ENCODE results near the gene DSCAM.

Gene DSCAM

GRCh38 chr21:40553781-40554180 is 293.2 kb downstream of the DSCAM start:
- DNase-seq (ENCODE audit: low spot score): no peak

- DNase-seq (ENCODE audit: low spot score): no peak
Observed at GRCh38 chr21:40547906-40548513, 298.9 kb downstream of the DSCAM start.

GRCh38 chr21:40546647-40547046 is 300.3 kb downstream of the DSCAM start:
- no peak for DNase-seq (ENCODE audit: low spot score)

GRCh38 chr21:40540216-40540615 is 306.7 kb downstream of the DSCAM start:
- DNase-seq (ENCODE audit: low spot score): no peak

- no peak for DNase-seq (ENCODE audit: low spot score)
Observed at GRCh38 chr21:40534886-40535285, 312.1 kb downstream of the DSCAM start.

- no peak for DNase-seq (ENCODE audit: low spot score)
Observed at GRCh38 chr21:40531431-40532110, 315.4 kb downstream of the DSCAM start.

GRCh38 chr21:40531016-40531415 is 315.9 kb downstream of the DSCAM start:
- no peak for DNase-seq (ENCODE audit: low spot score)

GRCh38 chr21:40517646-40518045 is 329.3 kb downstream of the DSCAM start:
- DNase-seq (ENCODE audit: low spot score): no peak

GRCh38 chr21:40516335-40516734 is 330.6 kb downstream of the DSCAM start:
- DNase-seq (ENCODE audit: low spot score): no peak

GRCh38 chr21:40512590-40512989 is 334.4 kb downstream of the DSCAM start:
- peak; percentile 11 for DNase-seq (ENCODE audit: low spot score)

GRCh38 chr21:40507978-40508377 is 339.0 kb downstream of the DSCAM start:
- no peak for DNase-seq (ENCODE audit: low spot score)

- no peak for DNase-seq (ENCODE audit: low spot score)
Observed at GRCh38 chr21:40505681-40506080, 341.3 kb downstream of the DSCAM start.

GRCh38 chr21:40505244-40505643 is 341.7 kb downstream of the DSCAM start:
- DNase-seq (ENCODE audit: low spot score): no peak

- DNase-seq (ENCODE audit: low spot score): no peak
Observed at GRCh38 chr21:40504825-40505224, 342.1 kb downstream of the DSCAM start.

- DNase-seq (ENCODE audit: low spot score): no peak
Observed at GRCh38 chr21:40496116-40496515, 350.8 kb downstream of the DSCAM start.

- no peak for DNase-seq (ENCODE audit: low spot score)
Observed at GRCh38 chr21:40490408-40490807, 356.6 kb downstream of the DSCAM start.

GRCh38 chr21:40489001-40489400 is 358.0 kb downstream of the DSCAM start:
- DNase-seq (ENCODE audit: low spot score): no peak

- no peak for DNase-seq (ENCODE audit: low spot score)
Observed at GRCh38 chr21:40481764-40482163, 365.2 kb downstream of the DSCAM start.

- no peak for DNase-seq (ENCODE audit: low spot score)
Observed at GRCh38 chr21:40474513-40474912, 372.4 kb downstream of the DSCAM start.

- DNase-seq (ENCODE audit: low spot score): no peak
Observed at GRCh38 chr21:40472013-40472412, 374.9 kb downstream of the DSCAM start.

- no peak for DNase-seq (ENCODE audit: low spot score)
Observed at GRCh38 chr21:40471103-40471502, 375.9 kb downstream of the DSCAM start.

GRCh38 chr21:40466893-40467483 is 380.0 kb downstream of the DSCAM start:
- DNase-seq (ENCODE audit: low spot score): no peak

- no peak for DNase-seq (ENCODE audit: low spot score)
Observed at GRCh38 chr21:40465382-40465781, 381.6 kb downstream of the DSCAM start.

GRCh38 chr21:40463176-40463575 is 383.8 kb downstream of the DSCAM start:
- no peak for DNase-seq (ENCODE audit: low spot score)
